A673 (cell line): ENCODE measurements around the gene ATP5ME. TPM values are rescaled to one million over a fixed set of nuclear protein-coding genes. Genes with fewer than 3 reads are reported as not detected.

Experiments
- BruUV-seq: library from RNA; stranded (reverse); fragments of 400-500 nt; replicated peaks from 2 replicates; lab custom pipeline; 2021; lab: Mats Ljungman, UMichigan
- CTCF ChIA-PET: fragments of 300-600 bp; sonication (Branson Sonifier 250); formaldehyde crosslinking; loops from one replicate; lab custom pipeline; 2022; ENCODE audit warnings: antibody characterized with exemption; lab: Charles Lee
- POLR2A ChIA-PET: fragments of 300-600 bp; sonication (Branson Sonifier 250); formaldehyde crosslinking; loops from one replicate; lab custom pipeline; 2022; ENCODE audit warnings: antibody characterized with exemption; ENCODE audit not compliant: low non-redundant PET; lab: Charles Lee
- DNase-seq: peaks from one replicate; pipeline ENCODE4 v3.0.0-alpha.2; 2015; ENCODE audit warnings: low spot score
- H3K27ac ChIP-seq: fragments of 200-600 bp; sonication (generic); 2 replicates; pipeline ENCODE4 v1.5.1; 2016; ENCODE audit warnings: mixed run types, low read depth, mild to moderate bottlenecking, mixed read lengths, antibody characterized with exemption, low read length; ENCODE audit not compliant: poor library complexity, severe bottlenecking
- H3K27me3 ChIP-seq: fragments of 200-600 bp; sonication (generic); replicated peaks from 2 replicates; pipeline ENCODE4 v1.6.1; 2017; ENCODE audit warnings: mixed run types, low read depth, mild to moderate bottlenecking, mixed read lengths, antibody characterized with exemption, low read length; ENCODE audit not compliant: insufficient read depth, poor library complexity
- H3K36me3 ChIP-seq: fragments of 200-600 bp; sonication (generic); 2 replicates; pipeline ENCODE4 v1.6.1; 2016; ENCODE audit warnings: mixed run types, mild to moderate bottlenecking, mixed read lengths, antibody characterized with exemption, low read length; ENCODE audit not compliant: insufficient read depth, poor library complexity, severe bottlenecking
- H3K4me1 ChIP-seq: fragments of 200-600 bp; sonication (generic); 2 replicates; pipeline ENCODE4 v1.6.1; 2017; ENCODE audit warnings: mixed run types, mild to moderate bottlenecking, mixed read lengths, antibody characterized with exemption, low read length; ENCODE audit not compliant: insufficient read depth, poor library complexity, severe bottlenecking
- H3K4me3 ChIP-seq: fragments of 200-600 bp; sonication (generic); 2 replicates; pipeline ENCODE4 v1.5.1; 2016; ENCODE audit warnings: low read depth, mixed run types, mild to moderate bottlenecking, mixed read lengths, low read length; ENCODE audit not compliant: poor library complexity, severe bottlenecking
- H3K9me3 ChIP-seq: fragments of 200-600 bp; sonication (generic); 2 replicates; pipeline ENCODE4 v1.6.1; 2016; ENCODE audit warnings: mixed run types, low read depth, mild to moderate bottlenecking, mixed read lengths, antibody characterized with exemption, low read length; ENCODE audit not compliant: poor library complexity, severe bottlenecking
- EZH2 ChIP-seq: fragments of 200-600 bp; sonication (generic); IDR thresholded peaks from 2 replicates; pipeline ENCODE4 v1.6.1; 2017; ENCODE audit warnings: borderline replicate concordance, low read depth, mild to moderate bottlenecking, mixed read lengths, antibody characterized with exemption, low read length; ENCODE audit not compliant: poor library complexity, severe bottlenecking
- intact Hi-C: fragments of 100-400 bp; cut with micrococcal nuclease; formaldehyde crosslinking; loops from one replicate; pipeline ENCODE4 v1.10.0; 2022; ENCODE audit not compliant: unreplicated experiment
- total RNA-seq: library from RNA; stranded (reverse); gene quantifications from 2 replicates; pipeline ENCODE4 v1.2.3, GENCODE V29; 2021
- TF ChIP-seq, protein P1 (sequence below): fragments of 300-800, 200-600 bp; sonication (generic); conservative IDR thresholded peaks from 2 replicates; pipeline ENCODE4 v1.5.1; 2017; ENCODE audit warnings: low read depth, mild to moderate bottlenecking, antibody characterized with exemption, low read length, moderate library complexity, mixed read lengths

The ATP5ME gene
- total RNA-seq, 1 experiment from 2014 or later: 383 TPM

DNA sequence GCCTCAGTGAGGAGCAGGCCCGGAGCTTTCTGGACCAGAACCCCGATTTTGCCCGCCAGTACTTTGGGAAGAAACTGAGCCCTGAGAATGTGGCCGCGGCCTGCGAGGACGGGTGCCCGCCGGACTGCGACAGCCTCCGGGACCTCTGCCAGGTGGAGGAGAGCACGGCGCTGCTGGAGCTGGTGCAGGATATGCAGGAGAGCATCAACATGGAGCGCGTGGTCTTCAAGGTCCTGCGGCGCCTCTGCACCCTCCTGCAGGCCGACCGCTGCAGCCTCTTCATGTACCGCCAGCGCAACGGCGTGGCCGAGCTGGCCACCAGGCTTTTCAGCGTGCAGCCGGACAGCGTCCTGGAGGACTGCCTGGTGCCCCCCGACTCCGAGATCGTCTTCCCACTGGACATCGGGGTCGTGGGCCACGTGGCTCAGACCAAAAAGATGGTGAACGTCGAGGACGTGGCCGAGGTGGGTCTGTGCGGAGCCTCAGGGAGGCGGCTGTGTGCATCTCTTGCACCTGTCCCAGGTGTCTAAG is 48.4 kb downstream of the ATP5ME start:
- intact Hi-C loops: no loop called here
- Histone ChIP-seq H3K4me3 (no peak overlapping the region), H3K36me3 (no peaks in the 10 kb centered on the region), H3K27ac (no peak overlapping the region), H3K27me3 (no peaks in the 10 kb centered on the region), H3K9me3 (no peaks in the 10 kb centered on the region), H3K4me1 (no peaks in the 10 kb centered on the region)
- CTCF ChIA-PET: no interaction called here
- POLR2A ChIA-PET: no interaction called here
- TF ChIP-seq, protein P1, sequence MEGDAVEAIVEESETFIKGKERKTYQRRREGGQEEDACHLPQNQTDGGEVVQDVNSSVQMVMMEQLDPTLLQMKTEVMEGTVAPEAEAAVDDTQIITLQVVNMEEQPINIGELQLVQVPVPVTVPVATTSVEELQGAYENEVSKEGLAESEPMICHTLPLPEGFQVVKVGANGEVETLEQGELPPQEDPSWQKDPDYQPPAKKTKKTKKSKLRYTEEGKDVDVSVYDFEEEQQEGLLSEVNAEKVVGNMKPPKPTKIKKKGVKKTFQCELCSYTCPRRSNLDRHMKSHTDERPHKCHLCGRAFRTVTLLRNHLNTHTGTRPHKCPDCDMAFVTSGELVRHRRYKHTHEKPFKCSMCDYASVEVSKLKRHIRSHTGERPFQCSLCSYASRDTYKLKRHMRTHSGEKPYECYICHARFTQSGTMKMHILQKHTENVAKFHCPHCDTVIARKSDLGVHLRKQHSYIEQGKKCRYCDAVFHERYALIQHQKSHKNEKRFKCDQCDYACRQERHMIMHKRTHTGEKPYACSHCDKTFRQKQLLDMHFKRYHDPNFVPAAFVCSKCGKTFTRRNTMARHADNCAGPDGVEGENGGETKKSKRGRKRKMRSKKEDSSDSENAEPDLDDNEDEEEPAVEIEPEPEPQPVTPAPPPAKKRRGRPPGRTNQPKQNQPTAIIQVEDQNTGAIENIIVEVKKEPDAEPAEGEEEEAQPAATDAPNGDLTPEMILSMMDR: no peak
- no peak for DNase-seq
- no TSS peak for BruUV-seq

DNA sequence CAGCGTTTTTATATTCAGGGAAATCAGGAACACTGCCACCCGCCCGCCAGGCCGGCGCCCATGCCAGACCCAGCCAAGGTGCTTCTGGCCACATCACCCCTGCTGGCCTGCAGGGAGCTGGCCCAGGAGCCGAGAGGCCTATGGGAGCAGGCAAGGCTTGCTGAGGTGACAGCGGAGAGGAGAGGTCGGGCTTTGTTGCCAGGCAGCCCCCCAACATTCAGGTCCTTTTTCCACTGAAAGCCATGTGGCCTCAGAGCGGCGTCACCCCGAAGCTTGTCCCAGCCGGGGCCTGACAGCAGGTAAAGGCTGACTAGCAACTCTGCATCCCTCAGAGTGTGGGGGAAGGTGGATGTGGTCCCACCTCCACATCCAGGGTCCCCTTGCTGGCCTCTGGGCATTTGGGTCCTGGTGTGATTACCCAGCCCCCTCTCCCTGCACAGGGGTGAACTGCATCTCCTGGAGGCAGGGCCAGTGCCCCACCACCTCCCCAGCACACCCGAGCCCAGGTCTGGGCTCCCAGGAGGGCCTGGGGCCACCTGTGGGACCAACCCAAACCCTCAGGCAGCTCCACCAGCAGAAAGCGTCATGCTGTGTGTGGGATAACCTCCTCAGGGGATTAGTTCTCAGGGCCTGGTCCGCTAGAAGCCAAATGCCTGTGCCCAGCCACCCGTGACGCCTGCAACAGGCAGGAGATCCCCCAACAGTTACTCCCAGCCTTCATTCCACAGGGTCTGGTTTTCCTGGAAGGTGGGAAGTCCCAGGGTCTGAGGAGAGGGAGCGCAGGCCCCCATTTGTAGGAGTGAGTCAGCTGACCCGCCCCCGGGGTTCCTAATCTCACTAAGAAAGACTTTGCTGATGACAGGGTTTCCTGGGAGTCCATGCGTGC is 49.1 kb downstream of the ATP5ME start, which contains the start of gene PDE6B:
Gene PDE6B (plus strand): TSS at position 869 of the 886 bp plus-strand sequence. CDS start 54 bp downstream, outside the sequence.
- intact Hi-C loops: no loop called here
- ChIA-PET POLR2A (interaction anchor here (0.6 kb wide), 1 partner anchor 65 kb away, joined by 4 read pairs; no protein-coding TSS in a partner anchor), CTCF (no interaction called here)
- Histone ChIP-seq H3K27me3 (no peaks in the 10 kb centered on the region), H3K27ac (no peak within 1 kb of the TSS), H3K9me3 (no peaks in the 10 kb centered on the region), H3K4me3 (no peak within 1 kb of the TSS), H3K36me3 (no peaks in the 10 kb centered on the region), H3K4me1 (no peaks in the 10 kb centered on the region)
- BruUV-seq: no TSS peak
- DNase-seq: peak; percentile 34
- no peak for TF ChIP-seq EZH2
- TF ChIP-seq, protein P1: no peak

DNA sequence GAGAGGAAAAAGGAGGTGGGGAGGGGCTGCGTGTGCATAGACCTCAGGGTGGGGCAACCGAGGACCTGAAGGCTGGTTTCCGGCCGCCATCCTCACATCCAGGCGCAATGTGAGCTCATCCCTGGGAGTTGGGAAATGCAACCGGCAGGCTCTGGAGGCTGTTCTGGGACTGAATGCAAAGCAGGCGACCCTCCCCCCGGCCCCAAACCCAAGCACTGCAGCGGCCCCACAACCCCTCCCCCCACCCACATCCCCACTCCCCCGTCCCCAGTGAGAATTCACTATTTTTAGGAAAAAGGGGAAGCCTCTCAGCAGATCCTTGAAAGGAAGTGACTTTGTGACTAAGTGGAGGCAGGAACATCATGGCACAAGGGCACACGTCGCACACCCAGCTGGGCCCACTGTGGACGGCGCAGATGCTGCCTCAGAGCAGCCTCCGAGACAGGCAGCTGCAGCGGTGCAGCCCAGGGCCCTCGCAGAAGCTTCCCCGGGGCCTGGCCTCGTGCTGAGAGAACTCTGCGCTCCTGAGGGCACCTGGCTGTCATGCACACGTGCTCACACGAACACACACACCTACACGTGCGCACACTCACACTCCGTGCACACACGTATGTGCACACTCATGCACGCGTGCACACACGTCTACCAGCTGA is 50.0 kb downstream of the ATP5ME start:
- TF ChIP-seq, protein P1: no peak
- no peak for TF ChIP-seq EZH2
- Histone ChIP-seq H3K4me3 (no peak overlapping the region), H3K36me3 (no peaks in the 10 kb centered on the region), H3K4me1 (no peaks in the 10 kb centered on the region), H3K27me3 (no peaks in the 10 kb centered on the region), H3K27ac (no peak overlapping the region), H3K9me3 (no peaks in the 10 kb centered on the region)
- CTCF ChIA-PET: no interaction called here
- POLR2A ChIA-PET: interaction anchor here (0.6 kb wide), 1 partner anchor 66 kb away, joined by 4 read pairs; no protein-coding TSS in a partner anchor
- no TSS peak for BruUV-seq
- no peak for DNase-seq
- intact Hi-C loops: no loop called here
